GM18505 (cell line): ENCODE data around the gene FAM181B.

ENCODE experiments used
- ATAC-seq: cut with Tn5 transposase; IDR thresholded peaks from one replicate; pipeline ENCODE4 v1.9.1; 2021; ENCODE audit not compliant: unreplicated experiment
- POLR2A ChIP-seq: IDR thresholded peaks from 4 replicates; pipeline ENCODE4 v1.6.1; 2011; ENCODE audit warnings: borderline replicate concordance; ENCODE audit not compliant: insufficient read depth, insufficient read length; ENCODE audit errors: extremely low read depth

FAM181B gene

GRCh38 chr11:82753921-82754320 is 20.3 kb upstream of the FAM181B start:
- ATAC-seq: no peak
- TF ChIP-seq POLR2A: no peak

GRCh38 chr11:82752801-82753200 is 19.1 kb upstream of the FAM181B start:
- TF ChIP-seq POLR2A: no peak
- ATAC-seq: no peak

GRCh38 chr11:82750643-82751139 is 17.0 kb upstream of the FAM181B start:
- TF ChIP-seq POLR2A: no peak
- ATAC-seq: no peak

- TF ChIP-seq POLR2A: no peak
- no peak for ATAC-seq
Measured at GRCh38 chr11:82747471-82747870, 13.8 kb upstream of the FAM181B start.

- no peak for ATAC-seq
- TF ChIP-seq POLR2A: no peak
Measured at GRCh38 chr11:82738091-82738490, 4.4 kb upstream of the FAM181B start.

- no peak for ATAC-seq
- no peak for TF ChIP-seq POLR2A
Measured at GRCh38 chr11:82734120-82734479, 436 bp upstream of the FAM181B start.

GRCh38 chr11:82732734-82733443 is 775 bp downstream of the FAM181B start:
- TF ChIP-seq POLR2A: no peak
- no peak for ATAC-seq

- no peak for ATAC-seq
- TF ChIP-seq POLR2A: no peak
Measured at GRCh38 chr11:82732348-82732733, 1.3 kb downstream of the FAM181B start.

- no peak for ATAC-seq
- TF ChIP-seq POLR2A: no peak
Measured at GRCh38 chr11:82731691-82732277, 1.9 kb downstream of the FAM181B start.

GRCh38 chr11:82730754-82731153 is 2.9 kb downstream of the FAM181B start:
- no peak for ATAC-seq
- TF ChIP-seq POLR2A: no peak

GRCh38 chr11:82730286-82730685 is 3.4 kb downstream of the FAM181B start:
- no peak for ATAC-seq
- no peak for TF ChIP-seq POLR2A

GRCh38 chr11:82724026-82724425 is 9.6 kb downstream of the FAM181B start:
- TF ChIP-seq POLR2A: no peak
- no peak for ATAC-seq

GRCh38 chr11:82722231-82722630 is 11.4 kb downstream of the FAM181B start:
- TF ChIP-seq POLR2A: no peak

More at GRCh38 chr11:82722231-82722630, 11.4 kb downstream of the FAM181B start:
- no peak for ATAC-seq
